Stimulated activated CD4-positive, alpha-beta T cell treated with anti-CD3 and anti-CD28 coated beads, Interleukin-4, amount 100 ng/mL, for 24 hours (primary cell): ENCODE data around the gene EPG5.
"Not testable (repeated sequence)": the region's sequence is repeated elsewhere in the genome, so short reads cannot be mapped to it uniquely, and the experiment has no call there.

Experiments used
- DNase-seq: peaks from one replicate; pipeline ENCODE4 v3.0.0-alpha.2; 2020

The EPG5 gene

GRCh38 chr18:45978084-45978483 is 11.0 kb upstream of the EPG5 start:
- no peak for DNase-seq

- DNase-seq = no peak
Measured at GRCh38 chr18:45976974-45977373, 9.8 kb upstream of the EPG5 start.

- no peak for DNase-seq
Measured at GRCh38 chr18:45976566-45976965, 9.4 kb upstream of the EPG5 start.

GRCh38 chr18:45974088-45974536 is 7.0 kb upstream of the EPG5 start:
- peak; percentile 74 for DNase-seq

GRCh38 chr18:45964913-45965312 is 2.2 kb downstream of the EPG5 start:
- DNase-seq = not testable (repeated sequence)

GRCh38 chr18:45962866-45963265 is 4.3 kb downstream of the EPG5 start:
- no peak for DNase-seq

GRCh38 chr18:45962461-45962860 is 4.7 kb downstream of the EPG5 start:
- peak; percentile 43 for DNase-seq

- not testable (repeated sequence) for DNase-seq
Measured at GRCh38 chr18:45959484-45959883, 7.6 kb downstream of the EPG5 start.

GRCh38 chr18:45958730-45959129 is 8.4 kb downstream of the EPG5 start:
- DNase-seq = no peak

GRCh38 chr18:45958027-45958426 is 9.1 kb downstream of the EPG5 start:
- no peak for DNase-seq

GRCh38 chr18:45957100-45957499 is 10.0 kb downstream of the EPG5 start:
- no peak for DNase-seq

- DNase-seq = no peak
Measured at GRCh38 chr18:45954070-45954934, 12.8 kb downstream of the EPG5 start.

GRCh38 chr18:45951016-45951714 is 16.0 kb downstream of the EPG5 start:
- DNase-seq = no peak

- no peak for DNase-seq
Measured at GRCh38 chr18:45945669-45946068, 21.5 kb downstream of the EPG5 start.

GRCh38 chr18:45940724-45941123 is 26.4 kb downstream of the EPG5 start:
- DNase-seq = no peak

- DNase-seq = no peak
Measured at GRCh38 chr18:45939236-45939635, 27.9 kb downstream of the EPG5 start.

- DNase-seq = no peak
Measured at GRCh38 chr18:45938488-45938935, 28.6 kb downstream of the EPG5 start.

- no peak for DNase-seq
Measured at GRCh38 chr18:45935591-45936335, 31.4 kb downstream of the EPG5 start.

- no peak for DNase-seq
Measured at GRCh38 chr18:45932708-45933107, 34.4 kb downstream of the EPG5 start.

- no peak for DNase-seq
Measured at GRCh38 chr18:45930963-45931362, 36.2 kb downstream of the EPG5 start.

GRCh38 chr18:45926691-45927090 is 40.4 kb downstream of the EPG5 start:
- DNase-seq = no peak

- no peak for DNase-seq
Measured at GRCh38 chr18:45926085-45926484, 41.0 kb downstream of the EPG5 start.

GRCh38 chr18:45923138-45923537 is 44.0 kb downstream of the EPG5 start:
- DNase-seq = no peak
